ENCODE data around the gene CLMN.

DNA sequence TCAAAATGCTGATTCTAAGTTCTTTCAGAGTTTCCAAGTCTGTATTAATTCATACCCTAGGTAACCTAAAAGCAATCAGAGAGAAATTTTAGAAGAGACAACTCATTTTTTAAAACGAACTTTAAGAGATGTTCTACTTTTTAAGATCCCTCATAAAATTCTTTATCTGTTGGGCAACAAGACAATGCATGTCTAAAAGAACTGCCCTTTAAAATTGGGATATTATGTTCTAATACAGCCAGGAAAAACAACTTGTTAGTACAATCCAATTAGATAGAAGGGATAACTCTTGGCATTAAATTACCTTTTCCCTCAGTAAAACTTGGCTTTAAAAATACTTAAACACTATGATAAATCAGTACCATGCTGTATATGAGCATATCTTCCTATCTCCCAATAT is 178.0 kb downstream of the CLMN start:
- TF ChIP-seq, protein P1, sequence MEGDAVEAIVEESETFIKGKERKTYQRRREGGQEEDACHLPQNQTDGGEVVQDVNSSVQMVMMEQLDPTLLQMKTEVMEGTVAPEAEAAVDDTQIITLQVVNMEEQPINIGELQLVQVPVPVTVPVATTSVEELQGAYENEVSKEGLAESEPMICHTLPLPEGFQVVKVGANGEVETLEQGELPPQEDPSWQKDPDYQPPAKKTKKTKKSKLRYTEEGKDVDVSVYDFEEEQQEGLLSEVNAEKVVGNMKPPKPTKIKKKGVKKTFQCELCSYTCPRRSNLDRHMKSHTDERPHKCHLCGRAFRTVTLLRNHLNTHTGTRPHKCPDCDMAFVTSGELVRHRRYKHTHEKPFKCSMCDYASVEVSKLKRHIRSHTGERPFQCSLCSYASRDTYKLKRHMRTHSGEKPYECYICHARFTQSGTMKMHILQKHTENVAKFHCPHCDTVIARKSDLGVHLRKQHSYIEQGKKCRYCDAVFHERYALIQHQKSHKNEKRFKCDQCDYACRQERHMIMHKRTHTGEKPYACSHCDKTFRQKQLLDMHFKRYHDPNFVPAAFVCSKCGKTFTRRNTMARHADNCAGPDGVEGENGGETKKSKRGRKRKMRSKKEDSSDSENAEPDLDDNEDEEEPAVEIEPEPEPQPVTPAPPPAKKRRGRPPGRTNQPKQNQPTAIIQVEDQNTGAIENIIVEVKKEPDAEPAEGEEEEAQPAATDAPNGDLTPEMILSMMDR (IDR thresholded peaks at IDR 0.05) = no peak
- TF ChIP-seq EZH2phosphoT487 (IDR thresholded peaks at IDR 0.05) (no peak), EZH2 (IDR thresholded peaks at IDR 0.05) (no peak)

Data from neural progenitor cell (in vitro differentiated cells).